Measurements from ENCODE around the gene KCNG2.

Gene KCNG2

GRCh38 chr18:79870301-79871025, 72.7 kb downstream of the KCNG2 start:
- Histone ChIP-seq H3K27me3 (ENCODE audit: control insufficient read depth in 2 of 2, insufficient read depth in 2 of 2, low read length in 2 of 2) (no peaks in the 10 kb centered on the region), H3K9me3 (ENCODE audit: control insufficient read depth in 2 of 2, low read length in 2 of 2) (no peaks in the 10 kb centered on the region)

GRCh38 chr18:79871026-79871390, 73.3 kb downstream of the KCNG2 start:
- no peaks in the 10 kb centered on the region for H3K4me1 ChIP-seq (ENCODE audit: control insufficient read depth in 2 of 2, insufficient read depth in 2 of 2, low read length in 2 of 2)
- H3K36me3 ChIP-seq (ENCODE audit: control insufficient read depth in 2 of 2, insufficient read depth in 2 of 2, low read length in 2 of 2), result no peaks in the 10 kb centered on the region
- no peak overlapping the region for H3K27ac ChIP-seq (ENCODE audit: low read depth in 2 of 2, low read length in 2 of 2)
- no peak overlapping the region for H3K9ac ChIP-seq (ENCODE audit: low read depth in 1 of 2, low read length in 2 of 2)
- H3K27me3 ChIP-seq (ENCODE audit: control insufficient read depth in 2 of 2, insufficient read depth in 2 of 2, low read length in 2 of 2), result no peaks in the 10 kb centered on the region
- H3K4me3 ChIP-seq (ENCODE audit: low read length in 2 of 2), result no peak overlapping the region
- no peaks in the 10 kb centered on the region for H3K9me3 ChIP-seq (ENCODE audit: control insufficient read depth in 2 of 2, low read length in 2 of 2)

More at GRCh38 chr18:79870301-79871025, 72.7 kb downstream of the KCNG2 start:
- no peaks in the 10 kb centered on the region for H3K4me1 ChIP-seq (ENCODE audit: control insufficient read depth in 2 of 2, insufficient read depth in 2 of 2, low read length in 2 of 2)
- no peaks in the 10 kb centered on the region for H3K36me3 ChIP-seq (ENCODE audit: control insufficient read depth in 2 of 2, insufficient read depth in 2 of 2, low read length in 2 of 2)
- no peak overlapping the region for H3K4me3 ChIP-seq (ENCODE audit: low read length in 2 of 2)
- no peak overlapping the region for H3K9ac ChIP-seq (ENCODE audit: low read depth in 1 of 2, low read length in 2 of 2)
- no peak overlapping the region for H3K27ac ChIP-seq (ENCODE audit: low read depth in 2 of 2, low read length in 2 of 2)

DNA sequence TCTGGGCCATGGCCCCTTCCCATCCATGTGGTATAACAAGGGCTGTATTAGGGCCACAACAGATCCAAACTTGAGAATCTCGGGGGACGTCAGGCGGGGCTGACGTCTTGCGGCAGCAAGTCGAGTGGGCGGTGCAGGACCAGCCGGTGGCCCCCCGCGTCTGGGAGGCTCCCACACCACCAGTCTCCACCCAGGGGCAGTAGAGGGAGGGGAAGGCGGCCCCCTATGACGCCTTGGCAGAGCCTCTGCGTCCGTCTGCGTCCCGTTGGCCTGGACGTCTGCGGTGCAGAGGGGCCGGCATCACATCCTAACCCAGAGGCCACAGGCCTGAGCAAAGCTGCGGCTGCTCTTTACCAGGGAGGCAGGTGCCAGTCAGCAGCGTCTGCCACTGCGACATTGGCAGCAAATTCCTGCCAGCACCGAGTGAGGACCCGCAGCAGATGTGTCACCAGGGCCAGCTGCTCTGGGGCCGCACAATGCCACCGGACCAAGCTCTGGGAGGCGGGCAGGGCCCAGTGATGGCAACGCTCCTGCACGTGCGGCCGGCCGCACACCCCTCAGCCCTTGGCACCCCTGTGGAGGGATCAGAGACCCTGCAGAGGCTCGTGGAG, 73.8 kb downstream of the KCNG2 start:
- Histone ChIP-seq H3K9ac (ENCODE audit: low read depth in 1 of 2, low read length in 2 of 2) (no peak overlapping the region), H3K4me3 (ENCODE audit: low read length in 2 of 2) (no peak overlapping the region), H3K4me1 (ENCODE audit: control insufficient read depth in 2 of 2, insufficient read depth in 2 of 2, low read length in 2 of 2) (no peaks in the 10 kb centered on the region), H3K27me3 (ENCODE audit: control insufficient read depth in 2 of 2, insufficient read depth in 2 of 2, low read length in 2 of 2) (no peaks in the 10 kb centered on the region), H3K9me3 (ENCODE audit: control insufficient read depth in 2 of 2, low read length in 2 of 2) (no peaks in the 10 kb centered on the region), H3K36me3 (ENCODE audit: control insufficient read depth in 2 of 2, insufficient read depth in 2 of 2, low read length in 2 of 2) (no peaks in the 10 kb centered on the region), H3K27ac (ENCODE audit: low read depth in 2 of 2, low read length in 2 of 2) (no peak overlapping the region)

DNA sequence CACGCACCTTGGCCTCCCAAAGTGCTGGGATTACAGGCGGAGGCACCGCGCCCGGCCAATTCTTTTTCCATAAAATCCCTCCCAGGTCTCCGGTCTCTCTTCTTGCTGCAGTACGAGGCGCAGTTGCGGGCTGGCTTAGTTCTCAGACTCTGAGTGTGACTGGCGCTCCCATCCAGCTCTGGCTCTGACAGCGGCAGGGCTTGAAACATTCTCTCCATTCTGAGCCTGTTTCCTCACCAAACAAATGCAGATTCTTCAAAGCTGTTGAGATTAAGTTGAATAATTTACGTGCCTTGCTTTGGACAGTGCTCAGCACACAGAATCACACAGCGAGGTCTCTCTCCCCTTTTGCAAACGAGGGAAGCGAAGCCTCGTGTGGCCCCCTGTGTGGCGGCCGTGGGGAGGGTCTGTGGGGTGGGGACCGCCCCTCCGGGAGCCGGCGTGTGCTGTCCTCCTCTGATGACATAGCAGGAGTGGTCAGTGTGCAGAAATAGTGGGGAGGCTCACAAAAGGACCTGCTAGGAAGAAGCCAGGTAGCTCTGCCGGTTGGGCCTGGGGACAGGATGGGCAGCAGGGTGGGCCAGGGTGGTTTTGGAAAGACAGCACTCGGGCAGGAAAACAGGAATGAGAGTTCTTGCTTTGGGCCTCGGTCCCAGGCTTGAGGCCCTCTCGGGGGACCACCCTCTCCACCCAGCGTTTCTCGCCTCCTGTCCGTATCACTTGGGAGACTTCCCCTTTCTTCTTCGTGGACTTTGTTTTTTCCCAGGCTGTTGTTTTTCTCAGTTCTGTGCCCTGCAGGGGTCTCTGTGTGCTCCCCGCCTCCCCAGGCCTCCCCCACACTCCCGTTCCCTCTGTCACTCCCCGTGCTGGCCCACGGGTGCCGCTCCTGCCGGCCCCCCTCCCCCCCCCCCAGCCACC, 75.0 kb downstream of the KCNG2 start:
- Histone ChIP-seq H3K36me3 (ENCODE audit: control insufficient read depth in 2 of 2, insufficient read depth in 2 of 2, low read length in 2 of 2) (no peaks in the 10 kb centered on the region), H3K4me3 (ENCODE audit: low read length in 2 of 2) (no peak overlapping the region), H3K4me1 (ENCODE audit: control insufficient read depth in 2 of 2, insufficient read depth in 2 of 2, low read length in 2 of 2) (no peaks in the 10 kb centered on the region), H3K27me3 (ENCODE audit: control insufficient read depth in 2 of 2, insufficient read depth in 2 of 2, low read length in 2 of 2) (no peaks in the 10 kb centered on the region), H3K9ac (ENCODE audit: low read depth in 1 of 2, low read length in 2 of 2) (no peak overlapping the region), H3K9me3 (ENCODE audit: control insufficient read depth in 2 of 2, low read length in 2 of 2) (no peaks in the 10 kb centered on the region), H3K27ac (ENCODE audit: low read depth in 2 of 2, low read length in 2 of 2) (no peak overlapping the region)

GRCh38 chr18:79873449-79874110, 75.8 kb downstream of the KCNG2 start:
- Histone ChIP-seq H3K36me3 (ENCODE audit: control insufficient read depth in 2 of 2, insufficient read depth in 2 of 2, low read length in 2 of 2) (no peaks in the 10 kb centered on the region), H3K9me3 (ENCODE audit: control insufficient read depth in 2 of 2, low read length in 2 of 2) (no peaks in the 10 kb centered on the region), H3K27ac (ENCODE audit: low read depth in 2 of 2, low read length in 2 of 2) (no peak overlapping the region), H3K9ac (ENCODE audit: low read depth in 1 of 2, low read length in 2 of 2) (no peak overlapping the region), H3K4me3 (ENCODE audit: low read length in 2 of 2) (no peak overlapping the region), H3K4me1 (ENCODE audit: control insufficient read depth in 2 of 2, insufficient read depth in 2 of 2, low read length in 2 of 2) (no peaks in the 10 kb centered on the region), H3K27me3 (ENCODE audit: control insufficient read depth in 2 of 2, insufficient read depth in 2 of 2, low read length in 2 of 2) (no peaks in the 10 kb centered on the region)

GRCh38 chr18:79874553-79875530, 77.1 kb downstream of the KCNG2 start:
- Histone ChIP-seq H3K9me3 (ENCODE audit: control insufficient read depth in 2 of 2, low read length in 2 of 2) (no peaks in the 10 kb centered on the region), H3K27me3 (ENCODE audit: control insufficient read depth in 2 of 2, insufficient read depth in 2 of 2, low read length in 2 of 2) (no peaks in the 10 kb centered on the region)

GRCh38 chr18:79875531-79875919, 77.8 kb downstream of the KCNG2 start:
- Histone ChIP-seq H3K9ac (ENCODE audit: low read depth in 1 of 2, low read length in 2 of 2) (no peak overlapping the region), H3K27ac (ENCODE audit: low read depth in 2 of 2, low read length in 2 of 2) (no peak overlapping the region)

More at GRCh38 chr18:79874553-79875530, 77.1 kb downstream of the KCNG2 start:
- Histone ChIP-seq H3K9ac (ENCODE audit: low read depth in 1 of 2, low read length in 2 of 2) (no peak overlapping the region), H3K4me1 (ENCODE audit: control insufficient read depth in 2 of 2, insufficient read depth in 2 of 2, low read length in 2 of 2) (no peaks in the 10 kb centered on the region), H3K36me3 (ENCODE audit: control insufficient read depth in 2 of 2, insufficient read depth in 2 of 2, low read length in 2 of 2) (no peaks in the 10 kb centered on the region), H3K27ac (ENCODE audit: low read depth in 2 of 2, low read length in 2 of 2) (no peak overlapping the region), H3K4me3 (ENCODE audit: low read length in 2 of 2) (no peak overlapping the region)

DNA sequence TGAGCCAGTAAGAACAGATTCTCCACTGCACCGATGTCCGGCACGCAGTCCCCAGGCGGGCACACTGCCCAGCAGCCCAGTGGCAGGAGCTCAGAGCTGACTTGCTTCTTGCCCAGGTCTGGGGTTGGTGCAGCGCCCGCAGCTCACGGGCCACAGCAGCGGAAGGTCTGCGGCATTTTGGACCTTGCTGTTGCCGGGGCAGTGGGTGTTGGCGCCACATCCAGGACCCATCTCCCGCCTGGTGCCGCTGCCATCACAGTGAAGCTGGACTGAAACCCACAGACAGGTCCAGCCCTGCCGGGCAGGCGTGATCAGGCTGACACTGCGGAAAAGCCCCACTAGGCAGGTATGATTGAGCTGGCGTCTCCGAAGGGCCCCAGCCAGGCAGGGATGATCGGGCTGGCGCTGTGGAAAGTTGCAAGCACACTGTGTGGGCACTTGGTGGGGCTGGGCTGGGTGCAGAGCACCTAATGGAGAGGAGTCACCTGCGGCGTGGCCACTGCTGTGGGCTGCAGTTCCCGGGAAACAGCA, 78.3 kb downstream of the KCNG2 start:
- H3K4me3 ChIP-seq (ENCODE audit: low read length in 2 of 2), result no peak overlapping the region
- no peaks in the 10 kb centered on the region for H3K27me3 ChIP-seq (ENCODE audit: control insufficient read depth in 2 of 2, insufficient read depth in 2 of 2, low read length in 2 of 2)
- H3K9me3 ChIP-seq (ENCODE audit: control insufficient read depth in 2 of 2, low read length in 2 of 2), result no peaks in the 10 kb centered on the region
- no peak overlapping the region for H3K9ac ChIP-seq (ENCODE audit: low read depth in 1 of 2, low read length in 2 of 2)
- H3K36me3 ChIP-seq (ENCODE audit: control insufficient read depth in 2 of 2, insufficient read depth in 2 of 2, low read length in 2 of 2), result no peaks in the 10 kb centered on the region
- H3K27ac ChIP-seq (ENCODE audit: low read depth in 2 of 2, low read length in 2 of 2), result no peak overlapping the region
- no peaks in the 10 kb centered on the region for H3K4me1 ChIP-seq (ENCODE audit: control insufficient read depth in 2 of 2, insufficient read depth in 2 of 2, low read length in 2 of 2)

More at GRCh38 chr18:79875531-79875919, 77.8 kb downstream of the KCNG2 start:
- H3K36me3 ChIP-seq (ENCODE audit: control insufficient read depth in 2 of 2, insufficient read depth in 2 of 2, low read length in 2 of 2), result no peaks in the 10 kb centered on the region
- no peaks in the 10 kb centered on the region for H3K9me3 ChIP-seq (ENCODE audit: control insufficient read depth in 2 of 2, low read length in 2 of 2)
- H3K27me3 ChIP-seq (ENCODE audit: control insufficient read depth in 2 of 2, insufficient read depth in 2 of 2, low read length in 2 of 2), result no peaks in the 10 kb centered on the region
- no peak overlapping the region for H3K4me3 ChIP-seq (ENCODE audit: low read length in 2 of 2)
- no peaks in the 10 kb centered on the region for H3K4me1 ChIP-seq (ENCODE audit: control insufficient read depth in 2 of 2, insufficient read depth in 2 of 2, low read length in 2 of 2)

DNA sequence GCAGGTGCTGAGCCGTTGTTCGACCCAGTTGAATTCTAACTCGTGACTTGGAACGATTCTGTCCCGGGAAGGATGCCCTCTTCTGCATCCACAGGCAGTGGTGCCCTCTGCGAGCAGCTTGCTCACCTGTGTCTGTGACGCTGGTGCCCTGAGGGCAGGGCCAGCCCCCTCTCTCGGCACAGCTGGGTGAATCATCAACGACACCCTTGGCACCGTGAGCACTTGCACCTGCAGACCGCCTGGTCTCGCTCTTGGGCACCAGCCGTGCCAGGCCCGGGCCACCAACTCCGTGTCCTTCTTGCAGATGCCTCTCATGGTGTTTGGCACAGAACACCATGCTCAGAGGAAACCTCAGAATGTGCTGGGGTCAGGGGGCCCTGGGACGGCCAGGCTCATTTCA, 78.8 kb downstream of the KCNG2 start:
- Histone ChIP-seq H3K9ac (ENCODE audit: low read depth in 1 of 2, low read length in 2 of 2) (no peak overlapping the region), H3K4me1 (ENCODE audit: control insufficient read depth in 2 of 2, insufficient read depth in 2 of 2, low read length in 2 of 2) (no peaks in the 10 kb centered on the region), H3K36me3 (ENCODE audit: control insufficient read depth in 2 of 2, insufficient read depth in 2 of 2, low read length in 2 of 2) (no peaks in the 10 kb centered on the region), H3K27me3 (ENCODE audit: control insufficient read depth in 2 of 2, insufficient read depth in 2 of 2, low read length in 2 of 2) (no peaks in the 10 kb centered on the region), H3K9me3 (ENCODE audit: control insufficient read depth in 2 of 2, low read length in 2 of 2) (no peaks in the 10 kb centered on the region), H3K4me3 (ENCODE audit: low read length in 2 of 2) (no peak overlapping the region), H3K27ac (ENCODE audit: low read depth in 2 of 2, low read length in 2 of 2) (no peak overlapping the region)

Measured in mucosa of rectum (tissue), 2 donors.